HFF-Myc (cell line): ENCODE data around the gene MAGEB1.

Source experiments
- DNase-seq: peaks from one replicate; pipeline ENCODE4 v3.0.0-alpha.2; 2011; ENCODE audit warnings: low read depth; ENCODE audit errors: extremely low read depth
- H3K4me3 ChIP-seq: replicated peaks from 2 replicates; pipeline ENCODE4 v1.5.1; 2011; ENCODE audit warnings: low read depth, mild to moderate bottlenecking, control low read depth, low read length
- CTCF ChIP-seq: IDR thresholded peaks from 2 replicates; pipeline ENCODE4 v1.5.1; 2012; ENCODE audit warnings: mild to moderate bottlenecking, low read depth, low read length, control low read depth; ENCODE audit errors: missing control alignments

The MAGEB1 gene

GRCh38 chrX:30246769-30247489, at the start of gene MAGEB1:
MAGEB1 (plus strand) TSS chrX:30247146; CDS start chrX:30250494, 3,348 bp downstream.
- no peak within 1 kb of the TSS for H3K4me3 ChIP-seq
- no peak for TF ChIP-seq CTCF
- DNase-seq: no peak

GRCh38 chrX:30212172-30212571, 34.8 kb upstream of the MAGEB1 start:
- no peak for TF ChIP-seq CTCF
- H3K4me3 ChIP-seq: no peak overlapping the region
- DNase-seq: no peak

GRCh38 chrX:30215357-30215843, 31.5 kb upstream of the MAGEB1 start, which contains the start of gene MAGEB2:
MAGEB2 (plus strand) TSS chrX:30215563; CDS start chrX:30218581, 3,018 bp downstream.
- TF ChIP-seq CTCF: no peak
- DNase-seq: no peak
- no peak within 1 kb of the TSS for H3K4me3 ChIP-seq

- no peak for DNase-seq
- no peak for TF ChIP-seq CTCF
- H3K4me3 ChIP-seq: no peak overlapping the region
Observed at GRCh38 chrX:30217465-30217864, 29.5 kb upstream of the MAGEB1 start.

GRCh38 chrX:30219372-30219771, 27.6 kb upstream of the MAGEB1 start:
- TF ChIP-seq CTCF: no peak
- no peak overlapping the region for H3K4me3 ChIP-seq
- no peak for DNase-seq

- H3K4me3 ChIP-seq: no peak overlapping the region
- TF ChIP-seq CTCF: no peak
- DNase-seq: no peak
Observed at GRCh38 chrX:30220661-30221060, 26.3 kb upstream of the MAGEB1 start.
